Measurements from ENCODE around the gene BORCS5. TPM values are rescaled to one million over a fixed set of nuclear protein-coding genes. Genes with fewer than 3 reads are reported as not detected.

The BORCS5 gene
- total RNA-seq, 1 donor from 2014 or later, result 3.0 TPM

- TF ChIP-seq, protein P1, sequence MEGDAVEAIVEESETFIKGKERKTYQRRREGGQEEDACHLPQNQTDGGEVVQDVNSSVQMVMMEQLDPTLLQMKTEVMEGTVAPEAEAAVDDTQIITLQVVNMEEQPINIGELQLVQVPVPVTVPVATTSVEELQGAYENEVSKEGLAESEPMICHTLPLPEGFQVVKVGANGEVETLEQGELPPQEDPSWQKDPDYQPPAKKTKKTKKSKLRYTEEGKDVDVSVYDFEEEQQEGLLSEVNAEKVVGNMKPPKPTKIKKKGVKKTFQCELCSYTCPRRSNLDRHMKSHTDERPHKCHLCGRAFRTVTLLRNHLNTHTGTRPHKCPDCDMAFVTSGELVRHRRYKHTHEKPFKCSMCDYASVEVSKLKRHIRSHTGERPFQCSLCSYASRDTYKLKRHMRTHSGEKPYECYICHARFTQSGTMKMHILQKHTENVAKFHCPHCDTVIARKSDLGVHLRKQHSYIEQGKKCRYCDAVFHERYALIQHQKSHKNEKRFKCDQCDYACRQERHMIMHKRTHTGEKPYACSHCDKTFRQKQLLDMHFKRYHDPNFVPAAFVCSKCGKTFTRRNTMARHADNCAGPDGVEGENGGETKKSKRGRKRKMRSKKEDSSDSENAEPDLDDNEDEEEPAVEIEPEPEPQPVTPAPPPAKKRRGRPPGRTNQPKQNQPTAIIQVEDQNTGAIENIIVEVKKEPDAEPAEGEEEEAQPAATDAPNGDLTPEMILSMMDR (IDR thresholded peaks at IDR 0.05), result no peak
- Histone ChIP-seq H3K36me3 (peaks cover 0 to 27% of the 10 kb centered on the region in 2 donors), H3K27me3 (no peaks in the 10 kb centered on the region), H3K4me3 (no peak overlapping the region), H3K9me3 (no peaks in the 10 kb centered on the region), H3K27ac (no peak overlapping the region), H3K4me1 (no peaks in the 10 kb centered on the region)
- DNase-seq (ENCODE audit: low spot score in 2 of 2), result no peak
- intact Hi-C loops (cut with DNase I), result no loop called here
These were observed 162.0 kb downstream of the BORCS5 start for GRCh38 chr12:12518919-12519318.

Other genes starting within 250 kb of the BORCS5 start
- gene LRP6, start 90.0 kb upstream of the BORCS5 start, total RNA-seq, result 70.0 TPM
- 72.1 TPM for gene MANSC1, start 6.8 kb upstream of the BORCS5 start, total RNA-seq
- gene DUSP16, start 205.8 kb downstream of the BORCS5 start, total RNA-seq, result 54.8 TPM